Measurements from ENCODE around the gene ETFDH.
"Not testable (repeated sequence)": the region's sequence is repeated elsewhere in the genome, so short reads cannot be mapped to it uniquely, and the experiment has no call there.

Gene ETFDH

GRCh38 chr4:158671915-158672806 is at the start of gene ETFDH:
Gene ETFDH (plus strand): TSS chr4:158672296. CDS start chr4:158672457, 161 bp downstream.
- DNase-seq: peak; percentile 99

GRCh38 chr4:158624889-158625478 is 47.1 kb upstream of the ETFDH start:
- peak; percentile 64 to 78 for DNase-seq

DNA sequence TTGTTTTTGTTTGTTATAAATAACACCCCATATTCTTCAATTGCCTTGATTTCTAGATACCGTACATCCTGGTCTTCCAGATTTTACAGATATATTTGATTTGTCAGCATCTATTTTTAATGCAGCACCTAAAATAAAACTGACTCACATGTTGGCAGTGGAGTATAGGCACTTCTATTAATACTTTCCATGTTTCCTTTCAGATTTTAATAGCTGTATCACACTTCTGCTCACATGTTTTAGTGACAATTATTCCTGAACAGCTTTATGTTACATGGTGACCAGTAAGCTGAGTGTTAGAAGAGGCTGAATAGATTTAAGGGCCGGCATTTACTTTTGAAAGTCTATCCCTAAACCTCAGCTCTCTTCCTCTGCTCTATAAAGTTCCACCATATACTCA is 46.6 kb upstream of the ETFDH start:
- DNase-seq: no peak

DNA sequence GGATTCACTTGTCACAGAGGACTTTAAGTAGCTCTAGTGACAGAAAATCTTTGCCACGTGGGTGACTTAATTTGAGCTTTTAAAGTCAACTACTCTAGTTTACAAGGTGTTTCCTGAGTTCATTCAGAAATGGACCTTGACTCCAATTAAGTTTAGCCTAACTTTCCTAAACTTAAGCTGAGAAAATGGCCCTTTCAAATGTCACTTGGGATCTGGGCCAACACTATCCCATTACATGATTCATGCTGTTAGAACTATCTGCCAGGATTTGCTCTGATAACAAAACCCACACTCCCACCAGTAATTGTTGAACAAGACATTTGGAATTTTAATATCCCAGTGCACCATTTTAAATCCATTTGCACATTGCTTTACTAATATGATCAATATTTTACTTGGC is 41.2 kb upstream of the ETFDH start:
- no peak for DNase-seq

DNA sequence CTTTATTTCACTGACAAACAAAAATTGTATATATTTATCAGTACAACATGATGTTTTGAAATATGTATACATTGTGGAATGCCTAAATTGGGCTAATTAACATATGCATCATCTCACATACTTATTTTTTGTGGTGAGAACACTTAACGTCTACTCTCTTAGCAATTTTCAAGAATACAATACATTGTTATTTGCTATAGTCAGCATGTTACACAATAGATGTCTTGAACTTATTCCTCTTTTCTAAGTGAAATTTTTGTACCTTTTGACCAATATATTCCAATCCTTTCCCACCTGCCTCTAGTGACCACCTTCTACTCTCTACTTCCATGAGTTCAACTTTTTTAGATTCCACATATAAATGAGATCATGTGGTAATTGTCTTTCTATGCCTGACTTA is 35.5 kb upstream of the ETFDH start:
- no peak for DNase-seq

- no peak for DNase-seq
Observed at GRCh38 chr4:158644356-158644755, 27.7 kb upstream of the ETFDH start.

- DNase-seq: peak; percentile 19 to 41
Observed at GRCh38 chr4:158644760-158645159, 27.3 kb upstream of the ETFDH start.

GRCh38 chr4:158649111-158649680 is 22.9 kb upstream of the ETFDH start:
- DNase-seq: no peak

- no peak for DNase-seq
Observed at GRCh38 chr4:158652920-158653319, 19.2 kb upstream of the ETFDH start.

GRCh38 chr4:158656439-158656838 is 15.7 kb upstream of the ETFDH start:
- DNase-seq: no peak

DNA sequence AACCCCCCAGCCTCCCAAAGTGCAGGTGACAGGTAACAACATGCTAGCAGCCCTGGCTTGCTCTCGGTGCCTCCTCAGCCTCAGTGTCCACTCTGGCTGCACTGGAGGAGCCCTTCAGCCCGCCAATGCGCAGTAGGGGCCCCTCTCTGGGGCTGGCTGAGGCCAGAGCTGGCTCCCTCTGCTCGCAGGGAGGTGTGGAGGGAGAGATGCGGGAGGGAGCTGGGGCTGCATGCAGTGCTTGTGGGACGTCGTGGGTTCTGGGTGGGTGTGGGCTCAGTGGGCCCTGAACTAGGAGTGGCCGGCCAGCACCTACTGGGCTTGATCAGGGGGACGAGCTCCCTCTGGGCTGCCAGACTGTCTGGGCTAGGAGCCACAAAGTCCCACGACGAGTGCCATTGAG is 14.8 kb upstream of the ETFDH start:
- DNase-seq: no peak

DNA sequence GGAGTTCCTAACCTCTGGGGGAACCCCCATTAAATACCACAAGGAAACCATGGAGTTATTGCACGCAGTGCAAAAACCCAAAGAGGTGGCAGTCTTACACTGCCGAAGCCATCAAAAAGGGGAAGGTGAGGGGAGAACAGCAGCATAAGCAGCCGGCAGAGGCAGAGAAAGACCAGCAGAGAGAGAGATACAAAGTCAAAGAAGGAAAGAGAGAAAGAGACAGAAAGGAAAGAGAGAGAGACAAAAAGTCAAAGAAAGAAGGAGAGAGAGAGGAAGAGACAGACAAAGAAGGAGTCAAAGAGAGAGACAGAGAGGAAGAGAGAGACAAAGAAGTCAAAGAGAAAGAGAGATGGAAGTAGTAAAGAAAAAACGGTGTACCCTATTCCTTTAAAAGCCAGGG is 8.8 kb upstream of the ETFDH start:
- DNase-seq: not testable (repeated sequence)

- DNase-seq: not testable (repeated sequence)
Observed at GRCh38 chr4:158663707-158664625, 8.1 kb upstream of the ETFDH start.

DNA sequence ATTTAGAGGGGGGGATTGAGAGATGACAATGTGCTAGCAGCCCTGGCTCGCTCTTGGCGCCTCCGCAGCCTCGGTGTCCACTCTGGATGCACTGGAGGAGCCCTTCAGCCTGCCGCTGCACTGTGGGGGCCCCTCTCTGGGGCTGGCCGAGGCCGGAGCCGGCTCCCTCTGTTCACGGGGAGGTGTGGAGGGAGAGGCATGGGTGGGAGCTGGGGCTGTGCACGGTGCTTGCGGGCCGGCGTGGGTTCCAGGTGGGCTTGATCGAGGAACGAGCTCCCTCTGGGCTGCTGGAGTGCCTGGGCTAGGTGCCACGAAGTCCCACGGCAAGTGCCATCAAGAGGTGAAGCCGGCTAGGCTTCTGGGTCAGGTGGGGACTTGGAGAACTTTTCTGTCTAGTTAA is 7.3 kb upstream of the ETFDH start:
- DNase-seq: no peak

GRCh38 chr4:158666892-158667291 is 5.2 kb upstream of the ETFDH start:
- DNase-seq: no peak

- peak in 1 of 2 experiments; percentile 36 for DNase-seq
Observed at GRCh38 chr4:158667651-158668198, 4.4 kb upstream of the ETFDH start.

DNA sequence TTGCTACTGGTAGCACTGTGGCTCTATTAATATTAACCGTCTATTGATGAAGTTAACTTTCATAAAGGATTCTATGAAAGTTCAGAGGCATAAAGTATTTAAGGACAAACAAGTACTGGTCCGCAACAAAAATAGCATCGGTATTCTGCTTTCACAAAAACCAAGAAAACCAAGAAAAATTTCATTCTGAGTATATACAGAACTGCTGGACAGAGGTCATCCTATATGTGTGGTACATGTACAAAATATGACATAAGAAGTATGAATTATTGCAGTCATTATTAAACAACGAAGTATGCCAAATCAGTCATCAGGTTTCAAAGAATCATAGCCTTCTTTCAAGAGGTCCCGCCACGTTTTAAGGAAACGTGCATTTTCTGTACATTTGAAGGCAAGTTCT is 2.8 kb upstream of the ETFDH start:
- no peak for DNase-seq

GRCh38 chr4:158670975-158671664 is 976 bp upstream of the ETFDH start:
- DNase-seq: peak; percentile 61 to 63

- DNase-seq: no peak
Observed at GRCh38 chr4:158671665-158671914, 506 bp upstream of the ETFDH start, which contains the start of gene C4orf46. Gene C4orf46 (minus strand): TSS chr4:158671887. CDS start chr4:158671801, 86 bp downstream.

DNA sequence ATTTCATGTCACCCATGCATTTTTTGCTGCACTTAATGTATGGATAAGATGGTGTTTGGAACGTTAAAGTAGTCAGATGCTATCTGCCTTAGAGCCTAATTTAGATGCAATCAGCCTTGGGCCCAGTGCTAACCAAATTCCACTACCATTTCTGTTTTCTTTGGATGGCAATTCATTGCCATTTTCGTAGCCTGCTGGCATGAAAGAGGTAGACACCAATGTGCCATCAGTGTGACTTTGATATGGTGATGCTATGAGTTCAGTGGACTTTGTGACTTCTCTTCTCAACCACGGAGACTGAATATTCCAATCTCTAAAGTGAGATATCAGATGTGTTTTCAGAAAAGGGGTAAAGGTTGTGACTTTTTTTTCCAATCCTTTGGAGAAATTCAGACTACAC is 1.5 kb downstream of the ETFDH start:
- no peak for DNase-seq

- no peak for DNase-seq
Observed at GRCh38 chr4:158676076-158676475, 4.0 kb downstream of the ETFDH start.

DNA sequence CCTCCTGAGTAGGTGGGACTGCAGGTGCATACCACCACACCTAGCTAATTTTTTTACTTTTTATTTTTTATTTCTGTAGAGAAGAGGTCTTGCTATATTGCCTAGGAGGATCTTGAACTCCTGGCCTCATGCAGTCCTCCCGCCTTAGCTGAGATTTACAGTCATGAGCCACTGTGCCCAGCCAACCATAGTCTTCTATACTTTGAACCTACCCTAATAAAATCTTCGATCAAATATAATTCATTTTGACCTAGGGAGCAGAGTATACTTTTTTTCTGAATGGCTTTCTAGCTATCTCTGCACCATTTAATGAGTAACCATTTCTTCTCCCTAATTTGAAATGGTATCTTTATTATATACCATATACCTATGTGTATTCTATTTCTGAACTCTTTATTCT is 6.7 kb downstream of the ETFDH start:
- DNase-seq: no peak
